Measurements from ENCODE around the gene THUMPD1.
"Not testable (repeated sequence)": the region's sequence is repeated elsewhere in the genome, so short reads cannot be mapped to it uniquely, and the experiment has no call there.

Gene THUMPD1

DNA sequence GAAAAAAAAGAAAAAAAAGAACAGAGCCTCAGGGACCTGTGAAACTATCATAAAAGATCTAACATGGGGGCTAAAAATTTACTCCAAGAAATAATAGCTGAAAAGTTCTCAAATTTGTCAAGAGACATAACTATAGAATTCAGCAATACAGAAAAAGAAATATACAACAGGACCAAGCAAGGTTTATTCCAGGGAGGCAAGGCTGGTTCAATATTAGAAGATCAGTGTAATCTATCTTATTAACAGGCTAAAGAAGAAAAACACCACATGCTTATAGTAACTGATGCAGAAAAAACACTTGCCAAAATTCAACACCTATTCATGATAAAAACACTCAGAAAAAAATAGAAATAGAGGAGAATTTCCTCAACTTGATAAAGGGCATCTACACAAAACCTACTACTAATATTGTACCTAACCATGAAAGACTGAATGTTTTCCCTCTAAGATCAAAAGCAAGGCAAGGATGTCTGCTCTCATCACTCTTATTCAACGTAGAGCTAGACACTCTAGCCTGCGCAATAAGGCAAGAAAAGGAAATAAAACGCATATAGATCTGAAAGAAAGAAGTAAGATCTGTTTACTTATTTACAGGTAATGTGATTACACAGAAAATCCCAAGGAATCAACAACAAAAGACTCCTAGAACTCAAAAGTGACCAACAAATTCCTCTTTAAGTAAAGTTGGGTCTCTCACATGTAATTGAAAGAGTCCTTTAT, 20.9 kb upstream of the THUMPD1 start:
- Histone ChIP-seq H3K27ac (replicated peaks) (peak overlapping the region; percentile 62; the same call in 1 of the 2 replicates), H3K27me3 (ENCODE audit: insufficient read depth, poor library complexity, severe bottlenecking) (no peaks in the 10 kb centered on the region), H3K4me3 (replicated peaks; ENCODE audit: insufficient read depth, low read length) (no peak overlapping the region)
- TF ChIP-seq POLR2AphosphoS5 (IDR thresholded peaks at IDR 0.05; ENCODE audit: low read depth) (no peak), GABPA (IDR thresholded peaks at IDR 0.05; ENCODE audit: low read depth) (no peak)
- TF ChIP-seq, protein P1, sequence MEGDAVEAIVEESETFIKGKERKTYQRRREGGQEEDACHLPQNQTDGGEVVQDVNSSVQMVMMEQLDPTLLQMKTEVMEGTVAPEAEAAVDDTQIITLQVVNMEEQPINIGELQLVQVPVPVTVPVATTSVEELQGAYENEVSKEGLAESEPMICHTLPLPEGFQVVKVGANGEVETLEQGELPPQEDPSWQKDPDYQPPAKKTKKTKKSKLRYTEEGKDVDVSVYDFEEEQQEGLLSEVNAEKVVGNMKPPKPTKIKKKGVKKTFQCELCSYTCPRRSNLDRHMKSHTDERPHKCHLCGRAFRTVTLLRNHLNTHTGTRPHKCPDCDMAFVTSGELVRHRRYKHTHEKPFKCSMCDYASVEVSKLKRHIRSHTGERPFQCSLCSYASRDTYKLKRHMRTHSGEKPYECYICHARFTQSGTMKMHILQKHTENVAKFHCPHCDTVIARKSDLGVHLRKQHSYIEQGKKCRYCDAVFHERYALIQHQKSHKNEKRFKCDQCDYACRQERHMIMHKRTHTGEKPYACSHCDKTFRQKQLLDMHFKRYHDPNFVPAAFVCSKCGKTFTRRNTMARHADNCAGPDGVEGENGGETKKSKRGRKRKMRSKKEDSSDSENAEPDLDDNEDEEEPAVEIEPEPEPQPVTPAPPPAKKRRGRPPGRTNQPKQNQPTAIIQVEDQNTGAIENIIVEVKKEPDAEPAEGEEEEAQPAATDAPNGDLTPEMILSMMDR (IDR thresholded peaks at IDR 0.05; ENCODE audit: insufficient read depth, low read length) = no peak
- no peak for DNase-seq (ENCODE audit: low read depth in 1 of 2, low spot score in 1 of 2)

DNA sequence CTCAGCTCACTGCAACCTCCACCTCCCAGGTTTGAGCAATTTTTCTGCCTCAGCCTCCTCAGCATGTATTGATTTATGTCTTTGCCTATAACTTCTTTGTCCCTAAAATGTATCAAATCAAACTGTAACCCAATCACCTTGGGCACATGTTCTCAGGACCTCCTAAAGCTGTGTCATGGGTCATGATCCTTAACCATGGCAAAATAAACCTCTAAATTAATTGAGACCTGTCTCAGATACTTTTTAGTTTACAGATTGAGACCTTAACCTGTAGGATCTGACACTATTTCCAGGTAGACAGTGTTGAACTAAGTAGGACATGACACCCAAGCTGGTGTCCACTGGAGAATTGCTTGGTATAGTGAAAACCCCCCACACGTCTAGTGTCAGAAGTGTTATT, 19.6 kb upstream of the THUMPD1 start:
- Histone ChIP-seq H3K4me3 (replicated peaks; ENCODE audit: insufficient read depth, low read length) (no peak overlapping the region), H3K27me3 (ENCODE audit: insufficient read depth, poor library complexity, severe bottlenecking) (no peaks in the 10 kb centered on the region), H3K27ac (replicated peaks) (no peak overlapping the region)
- TF ChIP-seq, protein P1 (IDR thresholded peaks at IDR 0.05; ENCODE audit: insufficient read depth, low read length) = no peak
- TF ChIP-seq SPI1 (IDR thresholded peaks at IDR 0.05; ENCODE audit: borderline replicate concordance, low read depth) (no peak), POLR2AphosphoS5 (IDR thresholded peaks at IDR 0.05; ENCODE audit: low read depth) (no peak), GABPA (IDR thresholded peaks at IDR 0.05; ENCODE audit: low read depth) (no peak)
- TF ChIP-seq, protein P2, sequence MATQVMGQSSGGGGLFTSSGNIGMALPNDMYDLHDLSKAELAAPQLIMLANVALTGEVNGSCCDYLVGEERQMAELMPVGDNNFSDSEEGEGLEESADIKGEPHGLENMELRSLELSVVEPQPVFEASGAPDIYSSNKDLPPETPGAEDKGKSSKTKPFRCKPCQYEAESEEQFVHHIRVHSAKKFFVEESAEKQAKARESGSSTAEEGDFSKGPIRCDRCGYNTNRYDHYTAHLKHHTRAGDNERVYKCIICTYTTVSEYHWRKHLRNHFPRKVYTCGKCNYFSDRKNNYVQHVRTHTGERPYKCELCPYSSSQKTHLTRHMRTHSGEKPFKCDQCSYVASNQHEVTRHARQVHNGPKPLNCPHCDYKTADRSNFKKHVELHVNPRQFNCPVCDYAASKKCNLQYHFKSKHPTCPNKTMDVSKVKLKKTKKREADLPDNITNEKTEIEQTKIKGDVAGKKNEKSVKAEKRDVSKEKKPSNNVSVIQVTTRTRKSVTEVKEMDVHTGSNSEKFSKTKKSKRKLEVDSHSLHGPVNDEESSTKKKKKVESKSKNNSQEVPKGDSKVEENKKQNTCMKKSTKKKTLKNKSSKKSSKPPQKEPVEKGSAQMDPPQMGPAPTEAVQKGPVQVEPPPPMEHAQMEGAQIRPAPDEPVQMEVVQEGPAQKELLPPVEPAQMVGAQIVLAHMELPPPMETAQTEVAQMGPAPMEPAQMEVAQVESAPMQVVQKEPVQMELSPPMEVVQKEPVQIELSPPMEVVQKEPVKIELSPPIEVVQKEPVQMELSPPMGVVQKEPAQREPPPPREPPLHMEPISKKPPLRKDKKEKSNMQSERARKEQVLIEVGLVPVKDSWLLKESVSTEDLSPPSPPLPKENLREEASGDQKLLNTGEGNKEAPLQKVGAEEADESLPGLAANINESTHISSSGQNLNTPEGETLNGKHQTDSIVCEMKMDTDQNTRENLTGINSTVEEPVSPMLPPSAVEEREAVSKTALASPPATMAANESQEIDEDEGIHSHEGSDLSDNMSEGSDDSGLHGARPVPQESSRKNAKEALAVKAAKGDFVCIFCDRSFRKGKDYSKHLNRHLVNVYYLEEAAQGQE (IDR thresholded peaks at IDR 0.05; ENCODE audit: insufficient replicate concordance, low read depth) = no peak
- no peak for DNase-seq (ENCODE audit: low read depth in 1 of 2, low spot score in 1 of 2)

DNA sequence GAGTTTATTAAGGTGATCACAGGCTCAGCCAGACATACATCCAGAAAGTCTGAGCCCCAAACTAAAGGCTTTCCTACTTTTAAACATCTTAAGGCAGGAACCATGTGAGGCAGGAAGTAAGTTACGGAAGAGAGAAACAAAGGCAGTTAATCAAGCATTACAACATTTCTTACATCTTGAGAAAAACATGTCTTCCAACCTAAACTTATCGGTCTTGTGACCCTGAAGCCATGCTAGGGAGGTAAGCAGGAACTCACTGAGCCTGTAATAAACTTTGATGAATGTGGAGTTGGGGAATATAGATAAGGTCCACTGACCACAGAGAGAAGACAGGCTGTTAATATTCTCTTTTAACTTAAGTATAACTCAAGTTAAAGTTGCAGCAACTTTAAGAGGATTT, 18.7 kb upstream of the THUMPD1 start:
- TF ChIP-seq SPI1 (IDR thresholded peaks at IDR 0.05; ENCODE audit: borderline replicate concordance, low read depth) (no peak), POLR2AphosphoS5 (IDR thresholded peaks at IDR 0.05; ENCODE audit: low read depth) (no peak), GABPA (IDR thresholded peaks at IDR 0.05; ENCODE audit: low read depth) (no peak)
- TF ChIP-seq, protein P2 (IDR thresholded peaks at IDR 0.05; ENCODE audit: insufficient replicate concordance, low read depth) = no peak
- DNase-seq (ENCODE audit: low read depth in 1 of 2, low spot score in 1 of 2) = no peak
- no peaks in the 10 kb centered on the region for H3K27me3 ChIP-seq (ENCODE audit: insufficient read depth, poor library complexity, severe bottlenecking)

DNA sequence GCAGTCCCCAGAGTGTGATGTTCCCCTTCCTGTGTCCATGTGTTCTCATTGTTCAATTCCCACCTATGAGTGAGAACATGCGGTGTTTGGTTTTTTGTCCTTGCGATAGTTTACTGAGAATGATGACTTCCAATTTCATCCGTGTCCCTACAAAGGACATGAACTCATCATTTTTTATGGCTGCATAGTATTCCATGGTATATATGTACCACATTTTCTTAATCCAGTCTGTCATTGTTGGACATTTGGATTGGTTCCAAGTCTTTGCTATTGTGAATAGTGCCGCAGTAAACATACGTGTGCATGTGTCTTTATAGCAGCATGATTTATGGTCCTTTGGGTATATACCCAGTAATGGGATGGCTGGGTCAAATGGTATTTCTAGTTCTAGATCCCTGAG, 14.2 kb upstream of the THUMPD1 start:
- H3K4me3 ChIP-seq (replicated peaks; ENCODE audit: insufficient read depth, low read length); H3K27ac ChIP-seq (replicated peaks); H3K27me3 ChIP-seq (ENCODE audit: insufficient read depth, poor library complexity, severe bottlenecking); DNase-seq (ENCODE audit: low read depth in 1 of 2, low spot score in 1 of 2): not testable (repeated sequence)

More for the DNA sequence above, 18.7 kb upstream of the THUMPD1 start:
- no peak overlapping the region for H3K27ac ChIP-seq (replicated peaks)
- no peak overlapping the region for H3K4me3 ChIP-seq (replicated peaks; ENCODE audit: insufficient read depth, low read length)

DNA sequence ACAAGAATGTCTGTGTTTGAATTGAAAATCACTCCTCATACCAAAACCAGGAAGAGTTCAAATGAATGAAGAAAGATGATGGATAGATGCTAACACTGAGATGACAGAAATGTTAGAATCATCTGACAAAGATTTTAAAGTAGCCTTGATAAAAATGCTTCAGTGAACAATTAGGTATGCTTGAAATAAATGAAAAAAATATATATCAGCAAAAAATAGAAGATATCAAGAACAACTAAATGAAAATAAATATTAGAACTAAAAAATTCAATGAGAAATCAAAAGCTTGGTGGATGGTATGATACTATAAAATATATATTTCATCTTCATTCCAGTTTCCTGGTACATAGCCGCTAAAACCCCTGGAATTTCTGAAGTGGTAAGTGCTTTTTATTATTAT, 13.6 kb upstream of the THUMPD1 start:
- H3K27me3 ChIP-seq (ENCODE audit: insufficient read depth, poor library complexity, severe bottlenecking) = no peaks in the 10 kb centered on the region
- TF ChIP-seq, protein P1 (IDR thresholded peaks at IDR 0.05; ENCODE audit: insufficient read depth, low read length) = no peak
- no peak for TF ChIP-seq SPI1 (IDR thresholded peaks at IDR 0.05; ENCODE audit: borderline replicate concordance, low read depth)
- TF ChIP-seq, protein P2 (IDR thresholded peaks at IDR 0.05; ENCODE audit: insufficient replicate concordance, low read depth) = no peak
- TF ChIP-seq POLR2AphosphoS5 (IDR thresholded peaks at IDR 0.05; ENCODE audit: low read depth) = no peak
- no peak for TF ChIP-seq GABPA (IDR thresholded peaks at IDR 0.05; ENCODE audit: low read depth)
- no peak overlapping the region for H3K4me3 ChIP-seq (replicated peaks; ENCODE audit: insufficient read depth, low read length)
- no peak overlapping the region for H3K27ac ChIP-seq (replicated peaks)
- DNase-seq (ENCODE audit: low read depth in 1 of 2, low spot score in 1 of 2) = no peak
